Measurements from ENCODE around the gene GLUD2. TPM values are rescaled to one million over a fixed set of nuclear protein-coding genes. Genes with fewer than 3 reads are reported as not detected.
"Not testable (repeated sequence)": the region's sequence is repeated elsewhere in the genome, so short reads cannot be mapped to it uniquely, and the experiment has no call there.

GLUD2 gene
- total RNA-seq (0.14 and 0.18 TPM in 2 replicates), polyA plus RNA-seq (0.09 and 0.24 TPM in 2 replicates)

DNA sequence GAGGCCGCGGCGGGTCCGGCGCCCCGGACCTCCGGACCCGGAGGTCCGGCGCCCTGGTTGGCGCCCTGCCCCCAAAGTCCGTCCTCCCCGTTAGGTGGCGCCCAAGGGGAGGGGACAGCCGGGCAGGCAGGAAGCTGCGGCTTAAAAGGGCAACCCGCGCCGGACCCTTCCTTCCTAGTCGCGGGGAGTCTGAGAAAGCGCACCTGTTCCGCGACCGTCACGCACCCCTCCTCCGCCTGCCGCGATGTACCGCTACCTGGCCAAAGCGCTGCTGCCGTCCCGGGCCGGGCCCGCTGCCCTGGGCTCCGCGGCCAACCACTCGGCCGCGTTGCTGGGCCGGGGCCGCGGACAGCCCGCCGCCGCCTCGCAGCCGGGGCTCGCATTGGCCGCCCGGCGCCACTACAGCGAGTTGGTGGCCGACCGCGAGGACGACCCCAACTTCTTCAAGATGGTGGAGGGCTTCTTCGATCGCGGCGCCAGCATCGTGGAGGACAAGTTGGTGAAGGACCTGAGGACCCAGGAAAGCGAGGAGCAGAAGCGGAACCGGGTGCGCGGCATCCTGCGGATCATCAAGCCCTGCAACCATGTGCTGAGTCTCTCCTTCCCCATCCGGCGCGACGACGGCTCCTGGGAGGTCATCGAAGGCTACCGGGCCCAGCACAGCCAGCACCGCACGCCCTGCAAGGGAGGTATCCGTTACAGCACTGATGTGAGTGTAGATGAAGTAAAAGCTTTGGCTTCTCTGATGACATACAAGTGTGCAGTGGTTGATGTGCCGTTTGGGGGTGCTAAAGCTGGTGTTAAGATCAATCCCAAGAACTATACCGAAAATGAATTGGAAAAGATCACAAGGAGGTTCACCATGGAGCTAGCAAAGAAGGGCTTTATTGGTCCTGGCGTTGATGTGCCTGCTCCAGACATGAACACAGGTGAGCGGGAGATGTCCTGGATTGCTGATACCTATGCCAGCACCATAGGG is at the start of gene GLUD2:
GLUD2 (plus strand) TSS at position 170 of the 979 bp plus-strand sequence; CDS start at position 245, 75 bp downstream.
- H3K27ac ChIP-seq; H3K27me3 ChIP-seq; H3K36me3 ChIP-seq; H3K4me3 ChIP-seq; H3K9me3 ChIP-seq (ENCODE audit: low read depth); H3K4me1 ChIP-seq (ENCODE audit: low read depth): not testable (repeated sequence)
- TF ChIP-seq, protein P1, sequence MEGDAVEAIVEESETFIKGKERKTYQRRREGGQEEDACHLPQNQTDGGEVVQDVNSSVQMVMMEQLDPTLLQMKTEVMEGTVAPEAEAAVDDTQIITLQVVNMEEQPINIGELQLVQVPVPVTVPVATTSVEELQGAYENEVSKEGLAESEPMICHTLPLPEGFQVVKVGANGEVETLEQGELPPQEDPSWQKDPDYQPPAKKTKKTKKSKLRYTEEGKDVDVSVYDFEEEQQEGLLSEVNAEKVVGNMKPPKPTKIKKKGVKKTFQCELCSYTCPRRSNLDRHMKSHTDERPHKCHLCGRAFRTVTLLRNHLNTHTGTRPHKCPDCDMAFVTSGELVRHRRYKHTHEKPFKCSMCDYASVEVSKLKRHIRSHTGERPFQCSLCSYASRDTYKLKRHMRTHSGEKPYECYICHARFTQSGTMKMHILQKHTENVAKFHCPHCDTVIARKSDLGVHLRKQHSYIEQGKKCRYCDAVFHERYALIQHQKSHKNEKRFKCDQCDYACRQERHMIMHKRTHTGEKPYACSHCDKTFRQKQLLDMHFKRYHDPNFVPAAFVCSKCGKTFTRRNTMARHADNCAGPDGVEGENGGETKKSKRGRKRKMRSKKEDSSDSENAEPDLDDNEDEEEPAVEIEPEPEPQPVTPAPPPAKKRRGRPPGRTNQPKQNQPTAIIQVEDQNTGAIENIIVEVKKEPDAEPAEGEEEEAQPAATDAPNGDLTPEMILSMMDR (IDR thresholded peaks at IDR 0.05; ENCODE audit: low read depth, low read length), result peak; percentile 45
- peak; percentile 7 to 63 for DNase-seq (ENCODE audit: low read depth in 1 of 2, low spot score in 1 of 2)

DNA sequence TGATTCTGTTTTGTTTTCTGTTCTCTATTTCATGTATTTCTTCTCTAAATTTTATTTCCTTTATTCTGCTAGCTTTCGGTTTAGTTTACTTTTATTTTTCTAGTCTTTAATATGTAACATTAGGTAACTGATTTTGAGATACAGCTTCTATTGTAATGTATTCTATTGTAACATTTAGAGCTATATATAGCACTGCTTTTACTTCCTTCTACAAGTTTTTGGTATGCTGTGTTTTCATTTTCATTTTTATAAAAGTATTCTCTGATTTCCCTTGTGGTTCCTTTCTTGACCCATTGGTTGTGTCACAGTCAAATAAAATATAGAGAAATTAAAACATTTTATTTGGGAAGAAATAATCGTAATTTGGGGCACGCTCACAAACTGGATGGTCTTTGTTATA is 48.0 kb upstream of the GLUD2 start:
- H3K27ac ChIP-seq, result no peak overlapping the region
- H3K27me3 ChIP-seq, result no peaks in the 10 kb centered on the region
- no peaks in the 10 kb centered on the region for H3K36me3 ChIP-seq
- no peaks in the 10 kb centered on the region for H3K4me1 ChIP-seq (ENCODE audit: low read depth)
- TF ChIP-seq, protein P1 (IDR thresholded peaks at IDR 0.05; ENCODE audit: low read depth, low read length), result no peak
- no peak for DNase-seq (ENCODE audit: low read depth in 1 of 2, low spot score in 1 of 2)
- no peak overlapping the region for H3K4me3 ChIP-seq
- H3K9me3 ChIP-seq (ENCODE audit: low read depth), result peaks cover 3% of the 10 kb centered on the region

DNA sequence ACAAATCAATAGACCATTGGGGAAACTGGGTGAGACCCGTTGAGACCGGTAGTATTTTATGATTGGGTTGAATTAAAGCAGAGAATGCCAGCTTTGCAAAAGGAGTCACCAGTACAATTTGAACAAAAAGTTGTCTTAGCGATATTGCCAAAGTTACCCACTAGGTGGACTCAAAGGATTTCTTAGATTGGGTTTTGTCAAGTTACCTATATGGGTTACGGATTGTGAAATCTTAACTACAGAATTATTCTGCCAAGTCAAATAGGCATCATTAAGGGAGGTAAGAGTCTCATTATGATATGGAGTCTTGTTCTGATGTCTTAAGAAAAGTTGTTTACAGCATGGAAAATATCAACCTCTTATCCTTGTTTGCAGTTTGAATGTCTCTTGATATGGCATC is 46.8 kb upstream of the GLUD2 start:
- H3K9me3 ChIP-seq (ENCODE audit: low read depth), result peaks cover 3% of the 10 kb centered on the region
- H3K4me3 ChIP-seq, result no peak overlapping the region
- H3K36me3 ChIP-seq, result no peaks in the 10 kb centered on the region
- H3K27ac ChIP-seq, result no peak overlapping the region
- DNase-seq (ENCODE audit: low read depth in 1 of 2, low spot score in 1 of 2), result peak in 1 of 2 donors; percentile 59
- H3K27me3 ChIP-seq, result no peaks in the 10 kb centered on the region
- TF ChIP-seq, protein P1 (IDR thresholded peaks at IDR 0.05; ENCODE audit: low read depth, low read length), result peak; percentile 36
- H3K4me1 ChIP-seq (ENCODE audit: low read depth), result no peaks in the 10 kb centered on the region

DNA sequence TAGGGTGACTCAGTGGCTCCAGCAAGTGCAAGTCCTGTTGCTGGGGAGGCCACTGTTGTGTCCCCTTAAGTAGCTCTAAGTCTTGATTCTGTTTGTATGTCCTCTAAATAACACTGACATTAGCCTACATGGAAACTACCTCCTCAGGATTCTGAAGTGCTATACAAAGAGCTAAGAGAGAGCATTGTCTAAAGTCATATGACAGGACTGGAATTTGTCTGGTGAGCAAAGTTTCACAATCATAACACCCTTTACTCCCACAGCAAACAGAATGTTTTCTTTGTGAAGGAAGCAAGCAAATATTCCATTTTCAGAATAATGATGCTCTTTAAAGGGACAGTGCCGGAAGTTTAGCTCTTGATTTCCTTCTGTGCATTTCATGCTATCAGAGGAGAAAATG is 38.5 kb upstream of the GLUD2 start:
- TF ChIP-seq, protein P1 (IDR thresholded peaks at IDR 0.05; ENCODE audit: low read depth, low read length), result no peak
- no peaks in the 10 kb centered on the region for H3K4me1 ChIP-seq (ENCODE audit: low read depth)
- no peak overlapping the region for H3K4me3 ChIP-seq
- H3K9me3 ChIP-seq (ENCODE audit: low read depth), result no peaks in the 10 kb centered on the region
- no peak overlapping the region for H3K27ac ChIP-seq
- H3K36me3 ChIP-seq, result no peaks in the 10 kb centered on the region
- H3K27me3 ChIP-seq, result no peaks in the 10 kb centered on the region
- DNase-seq (ENCODE audit: low read depth in 1 of 2, low spot score in 1 of 2), result peak in 1 of 2 donors; percentile 77

DNA sequence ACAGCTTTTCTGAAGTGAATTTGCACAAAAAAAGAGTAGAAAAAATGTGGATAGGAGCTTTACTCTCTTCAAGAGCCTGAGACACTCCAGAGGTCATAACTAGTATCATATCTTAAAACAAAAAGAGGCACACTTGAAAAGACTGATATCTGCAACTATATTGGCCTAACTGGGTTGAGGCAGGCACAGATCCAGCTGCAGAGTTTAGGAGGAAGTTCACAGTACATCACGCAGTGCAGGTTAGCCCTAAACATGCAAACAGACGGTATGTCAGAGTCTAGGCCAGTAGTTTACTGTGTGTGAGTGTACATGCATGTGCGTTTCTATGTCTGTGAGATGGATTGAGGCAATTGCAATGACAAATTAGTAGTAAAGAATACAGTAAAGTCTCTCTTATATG is 37.6 kb upstream of the GLUD2 start:
- no peaks in the 10 kb centered on the region for H3K27me3 ChIP-seq
- no peaks in the 10 kb centered on the region for H3K4me1 ChIP-seq (ENCODE audit: low read depth)
- DNase-seq (ENCODE audit: low read depth in 1 of 2, low spot score in 1 of 2), result no peak
- H3K36me3 ChIP-seq, result no peaks in the 10 kb centered on the region
- TF ChIP-seq, protein P1 (IDR thresholded peaks at IDR 0.05; ENCODE audit: low read depth, low read length), result no peak
- H3K4me3 ChIP-seq, result no peak overlapping the region
- no peaks in the 10 kb centered on the region for H3K9me3 ChIP-seq (ENCODE audit: low read depth)
- no peak overlapping the region for H3K27ac ChIP-seq

All from cardiac muscle cell (in vitro differentiated cells and primary cell).